Fibroblast of upper back skin (primary cell): ENCODE measurements around the gene SEMG2.

Experiments
- DNase-seq: peaks from one replicate; pipeline ENCODE4 v3.0.0-alpha.2; 2013

The SEMG2 gene

GRCh38 chr20:45229264-45230056, 8.3 kb downstream of the SEMG2 start:
- DNase-seq, result no peak

DNA sequence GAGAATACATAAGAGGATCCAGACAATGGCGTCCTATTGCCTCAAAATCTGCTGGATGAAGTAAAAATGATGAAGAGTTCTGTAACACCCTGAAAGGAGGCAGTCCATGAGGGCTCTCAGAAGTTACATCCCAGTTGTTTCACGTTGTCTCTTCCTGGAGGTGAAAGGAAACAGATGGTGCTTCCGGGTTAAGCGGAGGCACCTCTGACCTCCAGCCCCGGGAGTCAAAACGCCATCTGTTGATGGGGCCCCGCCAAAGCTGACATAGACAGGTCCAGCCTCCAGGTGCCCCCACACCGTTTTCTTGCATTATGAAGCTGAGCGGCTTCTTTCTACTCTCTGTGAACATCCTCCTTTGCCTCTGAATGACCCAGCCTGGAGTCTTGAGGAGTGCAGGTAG, 9.5 kb downstream of the SEMG2 start:
- no peak for DNase-seq

GRCh38 chr20:45235995-45236394, 14.8 kb downstream of the SEMG2 start:
- DNase-seq, result no peak

GRCh38 chr20:45238139-45238538, 17.0 kb downstream of the SEMG2 start:
- DNase-seq, result no peak

DNA sequence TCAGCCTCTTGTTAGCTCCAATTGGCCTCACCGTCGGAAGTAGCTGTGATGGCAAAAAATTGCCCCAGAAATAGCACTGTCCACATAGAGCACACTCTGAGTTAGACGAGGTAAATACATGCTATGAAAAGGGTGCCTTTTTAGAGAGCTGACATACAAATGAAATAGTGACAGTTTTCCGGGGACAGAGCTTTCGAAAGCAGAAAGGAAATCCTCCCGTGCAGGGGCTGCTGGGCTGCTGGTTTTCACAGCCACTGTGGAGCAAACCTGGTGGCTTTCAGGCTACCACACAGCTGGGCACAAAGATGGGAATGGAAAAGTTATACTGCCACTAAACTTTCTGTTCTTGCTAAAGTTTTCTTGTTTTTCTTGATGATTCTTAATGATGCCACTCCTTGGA, 24.9 kb downstream of the SEMG2 start:
- DNase-seq, result no peak

DNA sequence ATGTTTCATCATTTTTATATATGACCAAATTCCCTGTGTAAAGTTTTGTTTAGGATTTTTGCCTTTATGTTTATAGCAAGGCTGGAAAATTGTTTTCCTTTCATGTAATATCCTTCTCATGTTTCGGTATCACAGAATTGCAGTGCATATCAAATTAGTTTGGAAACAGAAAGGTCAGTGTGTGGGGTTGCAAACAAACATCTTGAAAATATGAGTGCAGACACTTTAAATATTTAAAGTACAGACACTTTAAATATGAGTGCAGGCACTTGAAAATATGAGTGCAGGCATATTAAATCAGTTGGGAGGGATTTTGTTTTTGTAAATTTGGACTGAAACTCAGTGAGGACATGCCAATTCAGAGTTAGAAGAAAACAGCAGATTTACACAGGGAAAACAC, 26.7 kb downstream of the SEMG2 start:
- no peak for DNase-seq

DNA sequence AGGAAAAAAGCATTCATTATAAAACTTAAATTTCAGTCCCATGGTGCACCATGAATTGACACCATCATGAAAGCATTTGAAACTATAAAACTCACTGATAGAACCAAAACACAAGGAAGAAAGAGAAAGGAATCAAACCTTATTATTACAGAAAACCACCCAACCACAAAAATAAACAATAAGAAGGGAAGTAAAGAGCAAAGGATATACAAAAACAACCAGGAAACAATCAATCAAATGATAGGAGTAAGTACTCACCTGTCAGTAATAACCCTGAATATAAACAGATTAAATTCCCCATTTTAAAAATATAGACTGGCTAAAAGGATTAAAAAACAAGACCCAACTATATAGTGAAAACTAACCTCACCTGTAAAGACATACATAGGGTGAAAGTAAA, 27.4 kb downstream of the SEMG2 start:
- DNase-seq, result no peak

DNA sequence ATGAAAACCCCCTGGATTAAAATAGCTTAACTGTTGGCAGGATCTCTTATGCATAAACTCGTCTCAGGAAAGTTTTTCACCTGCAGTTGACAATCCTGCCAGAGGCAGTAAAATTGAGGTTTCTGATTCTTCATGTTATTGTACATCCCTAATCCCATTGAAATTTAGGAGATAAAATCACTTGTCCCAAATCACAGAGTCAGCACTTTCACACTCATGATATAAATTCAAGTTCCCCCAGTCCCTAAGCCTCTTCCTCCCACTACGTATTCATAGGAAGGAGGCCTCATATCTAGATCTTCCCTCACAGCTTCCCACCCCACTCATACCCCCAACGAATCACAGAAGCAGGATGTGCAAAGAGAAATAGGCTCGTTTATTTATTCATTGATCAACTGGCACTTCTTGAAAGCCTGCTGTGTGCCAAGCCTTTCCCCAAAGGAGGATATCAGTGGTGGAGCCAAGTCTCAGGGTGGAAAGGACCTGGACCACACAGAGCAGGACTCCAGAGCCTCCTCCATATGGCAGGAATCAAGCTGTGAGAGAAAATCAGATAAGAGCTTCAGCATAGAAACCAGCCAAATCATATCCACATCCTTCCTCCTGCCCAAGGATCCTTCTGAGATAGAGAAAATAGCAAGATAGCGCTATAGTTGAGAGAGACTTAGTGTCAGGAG, 30.8 kb downstream of the SEMG2 start:
- DNase-seq, result no peak

DNA sequence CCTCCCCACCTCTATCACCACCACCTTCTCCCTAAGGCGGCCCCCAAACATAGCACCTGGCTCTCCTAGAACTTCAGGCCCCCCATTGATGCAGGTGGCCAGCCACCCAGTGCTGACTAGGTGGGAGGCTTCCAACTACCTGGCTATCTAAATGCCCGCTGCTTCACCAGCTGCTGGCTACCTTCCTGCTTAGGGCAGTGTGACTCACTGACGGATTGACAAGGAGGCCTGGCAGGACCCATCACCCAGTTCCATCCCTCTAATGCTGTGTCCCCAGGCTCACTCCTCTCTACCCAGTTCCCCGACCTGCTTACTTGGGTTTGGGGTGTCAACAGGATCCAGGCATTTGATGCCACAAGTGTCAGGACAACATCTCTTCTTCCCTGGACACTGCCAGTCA, 32.1 kb downstream of the SEMG2 start:
- no peak for DNase-seq

DNA sequence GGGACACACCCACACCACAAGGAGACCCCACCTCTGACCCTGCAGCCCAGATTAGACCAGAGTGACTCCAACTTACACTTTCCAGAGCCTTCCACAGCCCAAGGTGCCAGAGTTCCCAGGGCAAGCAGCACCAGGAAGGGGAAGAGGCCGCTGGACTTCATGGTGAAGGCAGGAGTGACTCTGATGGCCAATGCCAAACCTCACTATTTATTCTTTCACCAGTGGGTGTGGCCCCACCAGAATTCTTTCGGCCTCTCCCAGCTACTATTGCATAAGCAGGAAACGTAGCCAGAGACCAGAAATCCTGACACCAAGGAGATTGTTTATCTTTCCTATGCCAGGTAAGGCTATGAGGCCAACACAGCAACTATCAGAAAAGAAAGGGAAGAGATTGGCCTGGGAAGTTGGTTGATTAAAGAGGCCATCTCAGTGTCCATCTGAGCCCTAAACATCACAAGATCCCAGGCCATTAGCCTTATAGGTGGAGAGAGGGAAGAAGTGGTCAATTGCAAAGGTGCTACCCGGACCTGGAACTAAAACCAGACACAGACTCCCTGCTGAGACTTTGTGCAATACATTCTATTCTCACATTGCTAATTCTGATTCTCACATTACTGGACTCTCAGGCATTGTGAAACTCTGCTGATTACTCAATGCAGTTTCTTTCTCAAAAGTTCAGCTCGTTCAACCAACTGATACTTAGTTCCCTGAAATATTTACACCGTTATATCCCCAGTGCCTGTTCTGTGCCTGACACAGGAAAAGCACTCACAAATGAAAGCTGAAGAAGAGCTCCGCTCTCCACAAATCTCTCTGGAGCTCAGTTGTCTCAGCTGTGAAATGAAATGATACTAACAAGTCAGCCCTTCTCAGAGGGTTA, 33.5 kb downstream of the SEMG2 start, which contains the start of gene SLPI:
SLPI (minus strand) TSS at position 182 of the 880 bp plus-strand sequence; CDS start at position 161, 21 bp downstream.
- no peak for DNase-seq

GRCh38 chr20:45257161-45257560, 36.0 kb downstream of the SEMG2 start:
- no peak for DNase-seq

DNA sequence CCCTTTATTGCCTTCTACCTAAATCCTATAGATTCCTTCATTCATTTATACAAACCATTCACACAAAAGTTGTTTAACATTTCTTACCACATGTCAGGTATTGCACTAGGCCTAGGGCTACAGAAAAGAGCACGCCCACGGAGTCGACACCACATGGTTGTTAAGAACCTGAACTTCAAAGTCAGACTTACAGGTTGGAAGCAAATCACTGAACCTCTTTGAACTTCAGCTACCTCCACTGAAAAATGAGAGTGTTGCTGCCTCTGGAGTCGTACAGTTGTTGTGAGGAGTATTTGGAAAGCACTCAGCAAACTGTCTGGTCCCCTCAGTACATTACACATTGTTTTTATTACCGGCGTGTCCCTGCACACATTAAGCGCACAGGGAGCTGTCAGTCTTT, 36.5 kb downstream of the SEMG2 start:
- no peak for DNase-seq

DNA sequence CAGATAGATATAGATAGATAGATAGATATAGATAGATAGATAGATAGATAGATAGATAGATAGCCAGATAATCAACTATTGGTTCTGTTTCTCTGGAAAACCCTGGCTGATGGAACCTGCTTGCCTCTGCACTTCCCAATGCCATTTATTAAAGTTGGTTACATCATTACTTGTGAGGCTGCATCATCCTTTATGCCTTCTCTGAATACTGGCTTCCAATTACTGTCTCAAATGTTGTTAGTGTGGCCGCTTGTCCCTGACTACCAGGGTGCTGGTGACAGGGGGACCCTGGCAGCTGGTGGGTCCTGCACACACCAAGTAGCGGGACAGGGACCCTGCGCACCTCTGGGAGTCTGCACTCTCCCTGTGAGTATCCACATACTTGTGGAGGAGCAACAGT, 37.1 kb downstream of the SEMG2 start:
- DNase-seq, result no peak

GRCh38 chr20:45258664-45259063, 37.5 kb downstream of the SEMG2 start:
- DNase-seq, result no peak

DNA sequence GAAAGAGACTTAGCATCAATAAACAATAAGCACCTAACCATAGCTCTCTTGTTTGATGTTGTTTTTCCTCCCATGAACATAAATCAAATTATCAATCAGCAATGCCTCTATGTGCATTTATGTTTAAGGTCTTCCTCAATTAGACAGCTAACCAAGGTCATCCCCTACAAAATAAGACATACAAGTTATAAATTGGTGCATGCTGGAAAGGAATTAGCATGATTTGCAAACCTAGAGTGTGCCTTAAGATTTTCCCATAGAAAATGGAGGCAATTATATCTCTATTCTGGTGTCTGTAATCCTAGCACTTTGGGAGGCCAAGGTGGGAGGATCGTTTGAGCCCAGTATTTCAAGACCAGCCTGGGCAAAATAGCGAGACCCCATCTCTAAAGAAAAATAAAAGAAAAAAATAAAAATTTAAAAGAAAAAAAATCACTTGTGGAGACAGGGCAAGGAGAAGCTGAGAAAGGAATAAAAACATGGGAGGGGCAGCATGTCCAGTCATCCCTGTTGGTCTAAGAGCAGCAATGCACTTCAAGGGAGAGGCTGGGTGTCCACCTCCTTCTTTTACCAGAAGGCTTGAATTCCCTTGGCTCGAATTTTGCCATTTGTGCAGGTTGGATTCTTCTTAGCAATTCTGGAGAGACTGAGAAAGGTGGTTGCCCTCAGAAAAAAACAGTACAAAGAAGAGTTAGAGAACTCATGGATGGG, 42.5 kb downstream of the SEMG2 start:
- DNase-seq, result no peak

GRCh38 chr20:45266977-45267376, 45.8 kb downstream of the SEMG2 start:
- no peak for DNase-seq

DNA sequence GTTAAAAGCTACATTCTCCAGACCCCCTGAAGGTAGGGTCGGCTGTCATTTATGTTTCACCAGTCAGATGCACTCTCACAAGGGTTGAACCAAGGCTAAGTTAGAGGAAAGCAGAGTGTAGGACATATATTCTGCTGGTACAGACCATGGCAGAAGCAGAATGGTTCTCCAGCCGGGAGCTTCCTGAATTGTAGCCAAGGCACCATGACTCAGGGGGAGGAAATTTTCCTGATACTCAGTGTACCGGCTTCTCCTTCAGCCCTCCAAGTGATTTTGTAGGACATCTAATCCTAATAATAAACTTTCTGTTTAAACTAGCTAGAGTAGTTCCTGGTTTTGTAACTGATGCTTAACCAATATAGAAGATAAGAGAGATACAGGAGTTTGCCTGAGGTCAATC, 47.4 kb downstream of the SEMG2 start:
- no peak for DNase-seq

DNA sequence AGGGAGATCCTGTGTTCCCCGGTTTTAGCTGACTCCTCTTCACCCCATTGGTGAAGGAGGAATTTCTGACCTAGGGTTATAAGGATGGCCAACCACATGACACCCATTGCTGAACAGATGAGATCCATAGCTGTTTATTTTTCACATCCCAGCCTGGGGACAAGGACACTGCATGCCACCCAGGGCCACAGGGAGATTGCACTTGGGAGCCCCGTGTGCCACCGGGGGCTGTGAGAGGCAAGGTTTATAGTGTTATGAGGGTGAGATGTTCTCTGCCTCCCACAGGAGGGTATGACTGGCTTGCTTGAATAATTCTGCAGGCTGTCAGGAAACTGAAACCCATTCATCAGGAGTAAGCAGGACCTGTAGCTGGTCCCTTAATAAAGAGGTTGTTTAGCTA, 47.9 kb downstream of the SEMG2 start:
- DNase-seq, result no peak

DNA sequence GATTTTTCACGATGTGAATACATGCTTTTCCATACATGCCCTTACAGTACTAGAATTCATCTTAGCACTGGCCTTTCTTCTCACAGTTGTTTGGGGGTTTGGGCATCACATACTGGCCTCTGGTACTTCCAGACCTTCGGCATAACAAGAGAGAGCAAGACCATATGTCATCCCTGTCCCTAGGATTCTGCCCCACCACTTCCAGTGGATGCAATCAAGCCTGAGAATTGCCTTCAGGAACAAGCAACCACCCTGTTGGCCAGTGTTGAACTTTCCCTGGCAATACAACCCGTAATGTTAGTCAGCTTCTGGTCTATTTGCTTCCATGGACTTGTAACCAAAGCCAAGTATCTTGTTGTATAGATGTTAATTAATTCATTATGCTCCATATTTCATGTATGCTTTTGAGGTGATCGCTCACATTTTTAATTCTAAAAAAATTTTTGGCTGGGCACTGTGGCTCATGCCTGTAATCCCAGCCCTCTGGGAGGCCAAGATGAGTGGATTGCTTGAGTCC, 48.6 kb downstream of the SEMG2 start:
- DNase-seq, result no peak
